GM23338 (cell line): ENCODE results near the gene BIRC7.

Source experiments
- CREB1 ChIP-seq: fragments of 250-450 bp; sonication (Bioruptor Pico); IDR thresholded peaks from 2 replicates; pipeline ENCODE4 v1.5.0; 2020; ENCODE audit warnings: low read depth, mild to moderate bottlenecking, moderate library complexity
- CTCF ChIP-seq, 2 experiments: fragments of 200-600 bp in 1 of 2; sonication (generic) in 1 of 2; conservative IDR thresholded peaks; 2 replicates each; pipeline versions ENCODE4 v1.5.1 to v1.6.1; 2016 to 2017; ENCODE audit warnings: antibody characterized with exemption in 2 of 2, low read depth in 2 of 2, mild to moderate bottlenecking in 2 of 2, moderate library complexity in 1 of 2
- REST ChIP-seq: IDR thresholded peaks from one replicate; pipeline ENCODE4 v1.6.1; 2018; ENCODE audit warnings: antibody characterized with exemption; ENCODE audit not compliant: unreplicated experiment

GRCh38 chr20:63224412-63225081, 11.2 kb upstream of the BIRC7 start:
- TF ChIP-seq CTCF (conservative IDR thresholded peaks at IDR 0.05; ENCODE audit: low read depth in 2 of 2) = peak in 1 of 2 experiments; percentile 9; a peak in 1 of 4 replicates
- TF ChIP-seq CREB1 (CRISPR knock-in tag) = no peak
- TF ChIP-seq REST = no peak
